GM12875 (cell line): ENCODE results near the gene GPR39.

Source experiments
- H3K4me3 ChIP-seq: one replicate; pipeline ENCODE4 v1.5.1; 2011; ENCODE audit warnings: low read depth, low read length, control low read depth
- TF ChIP-seq, protein P1 (sequence below): IDR thresholded peaks from 2 replicates; pipeline ENCODE4 v1.5.1; 2011; ENCODE audit warnings: low read depth, mild to moderate bottlenecking, control low read depth, inconsistent platforms, low read length, moderate library complexity, borderline replicate concordance; ENCODE audit not compliant: insufficient read depth

GPR39 gene

GRCh38 chr2:132460781-132461180 is 44.2 kb downstream of the GPR39 start:
- no peak overlapping the region for H3K4me3 ChIP-seq
- TF ChIP-seq, protein P1, sequence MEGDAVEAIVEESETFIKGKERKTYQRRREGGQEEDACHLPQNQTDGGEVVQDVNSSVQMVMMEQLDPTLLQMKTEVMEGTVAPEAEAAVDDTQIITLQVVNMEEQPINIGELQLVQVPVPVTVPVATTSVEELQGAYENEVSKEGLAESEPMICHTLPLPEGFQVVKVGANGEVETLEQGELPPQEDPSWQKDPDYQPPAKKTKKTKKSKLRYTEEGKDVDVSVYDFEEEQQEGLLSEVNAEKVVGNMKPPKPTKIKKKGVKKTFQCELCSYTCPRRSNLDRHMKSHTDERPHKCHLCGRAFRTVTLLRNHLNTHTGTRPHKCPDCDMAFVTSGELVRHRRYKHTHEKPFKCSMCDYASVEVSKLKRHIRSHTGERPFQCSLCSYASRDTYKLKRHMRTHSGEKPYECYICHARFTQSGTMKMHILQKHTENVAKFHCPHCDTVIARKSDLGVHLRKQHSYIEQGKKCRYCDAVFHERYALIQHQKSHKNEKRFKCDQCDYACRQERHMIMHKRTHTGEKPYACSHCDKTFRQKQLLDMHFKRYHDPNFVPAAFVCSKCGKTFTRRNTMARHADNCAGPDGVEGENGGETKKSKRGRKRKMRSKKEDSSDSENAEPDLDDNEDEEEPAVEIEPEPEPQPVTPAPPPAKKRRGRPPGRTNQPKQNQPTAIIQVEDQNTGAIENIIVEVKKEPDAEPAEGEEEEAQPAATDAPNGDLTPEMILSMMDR = no peak

DNA sequence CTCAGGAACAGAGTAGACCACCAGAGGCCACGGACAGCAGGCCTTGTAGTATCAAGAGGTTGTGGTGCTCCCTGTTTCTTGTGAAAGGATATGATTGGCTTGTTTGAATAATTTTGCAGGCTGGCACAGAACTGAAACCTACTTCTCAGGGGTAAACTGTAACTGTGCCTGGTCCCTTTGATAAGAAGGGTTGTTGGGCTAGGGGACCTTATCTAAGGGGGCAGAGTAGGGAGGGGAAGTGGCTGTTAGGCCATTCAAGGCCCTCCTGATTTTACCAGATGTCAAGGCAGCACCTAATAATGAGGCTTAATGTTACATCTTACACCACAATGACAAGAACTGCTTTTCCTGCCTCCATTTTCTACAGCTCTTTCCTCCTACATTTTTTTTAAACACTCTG is 45.6 kb downstream of the GPR39 start:
- H3K4me3 ChIP-seq = no peak overlapping the region
- TF ChIP-seq, protein P1 = no peak

- TF ChIP-seq, protein P1 = no peak
- H3K4me3 ChIP-seq = no peak overlapping the region
Observed at GRCh38 chr2:132463719-132464118, 47.1 kb downstream of the GPR39 start.

GRCh38 chr2:132465917-132466316 is 49.3 kb downstream of the GPR39 start:
- no peak overlapping the region for H3K4me3 ChIP-seq
- TF ChIP-seq, protein P1 = no peak

DNA sequence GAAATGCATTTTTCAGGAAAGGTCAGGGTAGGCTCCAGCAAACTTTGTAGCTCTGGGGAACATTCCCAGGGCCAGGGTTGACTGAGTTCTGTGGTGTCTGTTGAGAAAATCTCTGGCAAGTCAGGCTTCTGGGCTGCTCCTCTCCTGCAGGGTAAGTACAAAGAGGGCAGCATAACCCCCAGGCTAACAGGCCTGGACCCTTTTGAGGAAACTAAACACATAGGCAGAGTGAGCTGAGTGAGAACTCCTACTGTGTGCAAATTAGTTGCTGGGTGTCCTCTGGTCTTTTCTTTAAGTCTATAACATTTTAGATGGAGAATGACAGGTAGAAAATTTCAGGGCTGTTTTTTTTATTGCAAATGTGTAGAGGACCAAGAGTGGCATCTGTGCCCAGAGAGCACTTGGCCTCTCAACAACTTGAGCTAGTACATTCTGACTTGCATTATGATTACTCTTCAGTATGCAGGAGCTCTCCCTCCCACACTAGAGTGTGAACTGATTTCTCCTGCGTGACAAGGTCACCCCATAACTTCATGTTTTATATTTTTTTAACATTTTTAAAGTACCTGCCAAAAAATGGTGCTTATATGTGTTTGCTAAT is 49.9 kb downstream of the GPR39 start:
- TF ChIP-seq, protein P1 = no peak
- H3K4me3 ChIP-seq = no peak overlapping the region

GRCh38 chr2:132468821-132469675 is 52.4 kb downstream of the GPR39 start:
- TF ChIP-seq, protein P1 = no peak
- no peak overlapping the region for H3K4me3 ChIP-seq

- TF ChIP-seq, protein P1 = no peak
- H3K4me3 ChIP-seq = no peak overlapping the region
Observed at GRCh38 chr2:132470746-132471145, 54.1 kb downstream of the GPR39 start.
